Neural progenitor cell (in vitro differentiated cells): ENCODE measurements around the gene NPHP4. TPM values are rescaled to one million over a fixed set of nuclear protein-coding genes. Genes with fewer than 3 reads are reported as not detected.

Experiments used
- DNase-seq: peaks from one replicate; pipeline ENCODE4 v3.0.0-alpha.2; 2016; ENCODE audit warnings: low spot score
- H2AFZ ChIP-seq: fragments of 200-600 bp; sonication (generic); replicated peaks from 2 replicates; pipeline ENCODE4 v1.6.1; 2016; ENCODE audit warnings: antibody characterized with exemption
- H3F3A ChIP-seq: fragments of 200-600 bp; sonication (generic); 2 replicates; pipeline ENCODE4 v1.6.1; 2016; ENCODE audit warnings: antibody characterized with exemption, low read depth
- H3K27ac ChIP-seq: fragments of 200-600 bp; sonication (generic); 2 replicates; pipeline ENCODE4 v1.5.1; 2016; ENCODE audit warnings: mild to moderate bottlenecking
- H3K27me3 ChIP-seq: fragments of 200-600 bp; sonication (generic); 2 replicates; pipeline ENCODE4 v1.6.1; 2016; ENCODE audit warnings: mild to moderate bottlenecking, moderate library complexity
- H3K36me3 ChIP-seq: fragments of 200-600 bp; sonication (generic); 2 replicates; pipeline ENCODE4 v1.5.1; 2016
- H3K4me1 ChIP-seq: fragments of 200-600 bp; sonication (generic); 2 replicates; pipeline ENCODE4 v1.6.1; 2016; ENCODE audit warnings: mixed run types
- H3K4me2 ChIP-seq: fragments of 200-600 bp; sonication (generic); 2 replicates; pipeline ENCODE4 v1.6.1; 2016
- H3K4me3 ChIP-seq: fragments of 200-600 bp; sonication (generic); 2 replicates; pipeline ENCODE4 v1.5.1; 2016
- H3K79me2 ChIP-seq: fragments of 200-600 bp; sonication (generic); 2 replicates; pipeline ENCODE4 v1.6.1; 2016; ENCODE audit warnings: low read depth
- H3K9ac ChIP-seq: fragments of 200-600 bp; sonication (generic); 2 replicates; pipeline ENCODE4 v1.6.1; 2016
- H3K9me3 ChIP-seq: fragments of 200-600 bp; sonication (generic); 2 replicates; pipeline ENCODE4 v1.5.1; 2016; ENCODE audit warnings: low read depth
- H4K20me1 ChIP-seq: fragments of 200-600 bp; sonication (generic); 2 replicates; pipeline ENCODE4 v1.6.1; 2016; ENCODE audit warnings: low read depth
- H3K27ac Mint-ChIP-seq: 3 replicates; pipeline ENCODE4 v1.8.0; 2021; ENCODE audit warnings: mixed read lengths
- H3K27me3 Mint-ChIP-seq: 2 replicates; pipeline ENCODE4 v1.8.0; 2022; ENCODE audit warnings: low read depth, mild to moderate bottlenecking, inconsistent platforms, moderate library complexity, mixed read lengths; ENCODE audit not compliant: insufficient read depth
- H3K36me3 Mint-ChIP-seq: 3 replicates; pipeline ENCODE4 v1.8.0; 2021; ENCODE audit warnings: mixed read lengths
- H3K4me1 Mint-ChIP-seq: 3 replicates; pipeline ENCODE4 v1.8.0; 2021; ENCODE audit warnings: mixed read lengths
- H3K4me3 Mint-ChIP-seq: 3 replicates; pipeline ENCODE4 v1.8.0; 2021; ENCODE audit warnings: mild to moderate bottlenecking, moderate library complexity, mixed read lengths
- H3K9me3 Mint-ChIP-seq: 3 replicates; pipeline ENCODE4 v1.8.0; 2020; ENCODE audit warnings: mixed read lengths
- EZH2 ChIP-seq: fragments of 200-600 bp; sonication (generic); IDR thresholded peaks from 2 replicates; pipeline ENCODE4 v1.6.1; 2017; ENCODE audit warnings: antibody characterized with exemption, mild to moderate bottlenecking, moderate library complexity
- EZH2phosphoT487 ChIP-seq: fragments of 200-600 bp; sonication (generic); IDR thresholded peaks from 2 replicates; pipeline ENCODE4 v1.6.1; 2017; ENCODE audit warnings: antibody characterized with exemption
- total RNA-seq: library from RNA; depleted of rRNA; stranded (reverse); fragments of >200 nt; gene quantifications from 2 replicates; pipeline ENCODE4 v1.2.3, GENCODE V29; 2015; ENCODE audit warnings: low replicate concordance
- TF ChIP-seq, protein P1 (sequence below): fragments of 200-600 bp; sonication (generic); IDR thresholded peaks from 2 replicates; pipeline ENCODE4 v1.5.1; 2017; ENCODE audit warnings: antibody characterized with exemption, mild to moderate bottlenecking

The NPHP4 gene
- total RNA-seq, 1 donor from 2014 or later = 8.9 TPM

DNA sequence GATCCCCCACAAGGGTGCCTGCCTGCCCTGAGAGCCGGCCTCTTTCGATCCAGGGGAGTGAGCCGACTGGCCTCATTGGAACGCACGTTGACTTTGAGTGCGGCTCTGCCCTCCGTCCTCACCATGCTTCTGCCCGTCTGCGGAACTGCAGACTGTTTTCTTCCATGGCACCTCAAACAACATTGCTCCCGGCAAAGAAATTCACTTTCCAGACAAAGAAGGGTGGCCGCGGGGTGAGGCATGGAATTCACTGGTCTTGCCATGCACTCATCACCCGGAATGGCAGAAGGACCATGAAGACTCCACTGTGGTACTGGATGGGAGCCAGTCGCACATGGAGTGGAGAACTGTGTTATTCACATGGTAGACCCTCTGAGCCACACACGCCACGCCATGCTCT lies 169.5 kb downstream of the NPHP4 start:
- Histone ChIP-seq H3K79me2 (no peaks in the 10 kb centered on the region), H3K27ac (no peak overlapping the region), H3K27me3 (no peaks in the 10 kb centered on the region), H3F3A (no peaks in the 10 kb centered on the region), H3K4me1 (no peaks in the 10 kb centered on the region), H3K4me3 (no peak overlapping the region), H2AFZ (no peak overlapping the region), H3K36me3 (no peaks in the 10 kb centered on the region), H3K9me3 (no peaks in the 10 kb centered on the region), H3K9ac (no peak overlapping the region), H3K4me2 (no peak overlapping the region), H4K20me1 (no peaks in the 10 kb centered on the region)
- TF ChIP-seq EZH2 (no peak), EZH2phosphoT487 (no peak)
- TF ChIP-seq, protein P1, sequence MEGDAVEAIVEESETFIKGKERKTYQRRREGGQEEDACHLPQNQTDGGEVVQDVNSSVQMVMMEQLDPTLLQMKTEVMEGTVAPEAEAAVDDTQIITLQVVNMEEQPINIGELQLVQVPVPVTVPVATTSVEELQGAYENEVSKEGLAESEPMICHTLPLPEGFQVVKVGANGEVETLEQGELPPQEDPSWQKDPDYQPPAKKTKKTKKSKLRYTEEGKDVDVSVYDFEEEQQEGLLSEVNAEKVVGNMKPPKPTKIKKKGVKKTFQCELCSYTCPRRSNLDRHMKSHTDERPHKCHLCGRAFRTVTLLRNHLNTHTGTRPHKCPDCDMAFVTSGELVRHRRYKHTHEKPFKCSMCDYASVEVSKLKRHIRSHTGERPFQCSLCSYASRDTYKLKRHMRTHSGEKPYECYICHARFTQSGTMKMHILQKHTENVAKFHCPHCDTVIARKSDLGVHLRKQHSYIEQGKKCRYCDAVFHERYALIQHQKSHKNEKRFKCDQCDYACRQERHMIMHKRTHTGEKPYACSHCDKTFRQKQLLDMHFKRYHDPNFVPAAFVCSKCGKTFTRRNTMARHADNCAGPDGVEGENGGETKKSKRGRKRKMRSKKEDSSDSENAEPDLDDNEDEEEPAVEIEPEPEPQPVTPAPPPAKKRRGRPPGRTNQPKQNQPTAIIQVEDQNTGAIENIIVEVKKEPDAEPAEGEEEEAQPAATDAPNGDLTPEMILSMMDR = no peak
- no peak for DNase-seq
- Mint-ChIP-seq H3K27me3 (peaks cover 10% of the 10 kb centered on the region), H3K27ac (no peak overlapping the region), H3K9me3 (peaks cover 14% of the 10 kb centered on the region), H3K4me1 (peaks cover 2% of the 10 kb centered on the region), H3K36me3 (no peaks in the 10 kb centered on the region), H3K4me3 (no peak overlapping the region)

DNA sequence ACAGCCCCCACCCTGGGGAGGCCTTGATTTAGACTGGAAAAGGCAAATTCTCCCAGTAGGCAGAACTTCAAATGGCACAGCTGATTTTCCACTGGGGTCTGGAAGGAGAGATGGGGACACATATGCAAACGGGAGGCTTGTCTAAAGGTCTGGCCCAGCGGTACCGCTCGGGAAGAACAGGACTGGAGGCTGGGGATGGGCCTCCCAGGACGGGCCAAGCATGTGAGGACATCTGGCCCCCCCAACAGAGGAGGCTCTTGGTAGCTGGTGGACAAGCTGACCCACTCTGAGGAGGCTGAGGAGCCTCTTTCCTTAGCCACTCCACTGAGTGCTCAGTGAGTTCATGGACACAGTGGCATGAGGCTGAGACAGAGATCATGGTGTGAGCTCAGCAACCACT lies 170.0 kb downstream of the NPHP4 start:
- H3K4me1 Mint-ChIP-seq = peaks cover 2% of the 10 kb centered on the region
- Histone ChIP-seq H3F3A (no peaks in the 10 kb centered on the region), H3K4me1 (no peaks in the 10 kb centered on the region), H4K20me1 (no peaks in the 10 kb centered on the region), H3K4me2 (no peak overlapping the region), H3K9ac (no peak overlapping the region), H3K27me3 (no peaks in the 10 kb centered on the region), H3K9me3 (no peaks in the 10 kb centered on the region), H3K27ac (no peak overlapping the region), H2AFZ (no peak overlapping the region), H3K79me2 (no peaks in the 10 kb centered on the region), H3K4me3 (no peak overlapping the region), H3K36me3 (no peaks in the 10 kb centered on the region)
- peaks cover 10% of the 10 kb centered on the region for H3K27me3 Mint-ChIP-seq
- TF ChIP-seq, protein P1 = no peak
- TF ChIP-seq EZH2 = no peak
- TF ChIP-seq EZH2phosphoT487 = no peak
- no peak overlapping the region for H3K4me3 Mint-ChIP-seq
- no peak overlapping the region for H3K27ac Mint-ChIP-seq
- no peak for DNase-seq
- H3K9me3 Mint-ChIP-seq = peaks cover 14% of the 10 kb centered on the region
- H3K36me3 Mint-ChIP-seq = no peaks in the 10 kb centered on the region

DNA sequence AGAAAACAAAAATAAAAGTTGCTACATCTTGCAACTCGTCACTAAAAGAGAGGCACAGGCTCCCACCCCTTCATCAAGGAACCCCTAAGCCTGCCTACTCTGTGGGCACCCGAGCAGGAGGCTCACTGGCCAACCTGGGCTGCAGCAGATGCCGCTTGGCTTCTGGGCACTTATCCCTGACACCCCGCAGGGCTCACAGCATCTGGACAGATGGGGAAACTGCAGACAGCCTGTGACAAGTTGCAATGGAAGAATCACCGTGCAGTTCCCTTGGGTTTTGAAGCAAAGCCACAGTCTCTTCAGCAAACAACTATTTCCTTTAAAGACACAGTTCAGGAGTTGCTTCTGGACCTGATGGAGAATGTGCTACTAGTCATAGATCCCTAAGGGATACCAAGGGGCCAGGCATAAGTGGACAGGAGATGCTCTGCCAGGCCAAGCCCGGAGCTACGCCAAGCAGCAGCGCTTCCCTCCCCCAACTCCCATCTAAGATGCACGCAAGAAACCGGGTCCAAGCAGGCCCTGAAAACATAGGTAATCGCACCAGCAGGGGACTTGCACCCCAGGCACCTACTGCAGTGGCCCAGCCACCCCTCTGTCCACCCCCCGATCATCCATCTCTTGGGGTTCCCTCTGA lies 170.6 kb downstream of the NPHP4 start:
- H3K4me3 ChIP-seq = no peak overlapping the region
- no peaks in the 10 kb centered on the region for H3K36me3 Mint-ChIP-seq
- no peaks in the 10 kb centered on the region for H4K20me1 ChIP-seq
- no peaks in the 10 kb centered on the region for H3K9me3 ChIP-seq
- no peak overlapping the region for H3K9ac ChIP-seq
- no peak for TF ChIP-seq EZH2
- TF ChIP-seq, protein P1 = no peak
- TF ChIP-seq EZH2phosphoT487 = no peak
- H3K27me3 Mint-ChIP-seq = peaks cover 10% of the 10 kb centered on the region
- H3K27ac ChIP-seq = no peak overlapping the region
- no peak overlapping the region for H3K4me2 ChIP-seq
- H3K27ac Mint-ChIP-seq = no peak overlapping the region
- H2AFZ ChIP-seq = no peak overlapping the region
- no peak for DNase-seq
- no peak overlapping the region for H3K4me3 Mint-ChIP-seq
- H3F3A ChIP-seq = no peaks in the 10 kb centered on the region
- no peaks in the 10 kb centered on the region for H3K79me2 ChIP-seq
- peaks cover 15% of the 10 kb centered on the region for H3K9me3 Mint-ChIP-seq
- no peaks in the 10 kb centered on the region for H3K36me3 ChIP-seq
- no peaks in the 10 kb centered on the region for H3K27me3 ChIP-seq
- peaks cover 2% of the 10 kb centered on the region for H3K4me1 Mint-ChIP-seq
- H3K4me1 ChIP-seq = no peaks in the 10 kb centered on the region
